ENCODE data around the gene FEN1.

Gene FEN1

GRCh38 chr11:61762223-61762615 lies 30.5 kb upstream of the FEN1 start:
- no peak for DNase-seq
- TF ChIP-seq CTCF (IDR thresholded peaks at IDR 0.05; ENCODE audit: low read depth, low read length, missing control alignments): no peak
- in situ Hi-C loops (cut with HindIII; ENCODE audit: low pct_ligation_motif_present, low sequenced_read_pairs): no loop called here
- H3K27me3 ChIP-seq (replicated peaks): no peaks in the 10 kb centered on the region
- H3K27ac ChIP-seq: no peak overlapping the region
- H3K4me3 ChIP-seq (ENCODE audit: low read depth, low read length): no peak overlapping the region
- H3K36me3 ChIP-seq (replicated peaks): no peaks in the 10 kb centered on the region

- Histone ChIP-seq H3K4me3 (ENCODE audit: low read depth, low read length) (no peak overlapping the region), H3K36me3 (replicated peaks) (no peaks in the 10 kb centered on the region), H3K27me3 (replicated peaks) (no peaks in the 10 kb centered on the region), H3K27ac (no peak overlapping the region)
- no peak for TF ChIP-seq CTCF (IDR thresholded peaks at IDR 0.05; ENCODE audit: low read depth, low read length, missing control alignments)
- no peak for DNase-seq
- in situ Hi-C loops (cut with HindIII; ENCODE audit: low pct_ligation_motif_present, low sequenced_read_pairs): no loop called here
These were observed 29.9 kb upstream of the FEN1 start for GRCh38 chr11:61762798-61763197.

GRCh38 chr11:61763930-61764605 lies 28.6 kb upstream of the FEN1 start:
- no peaks in the 10 kb centered on the region for H3K27me3 ChIP-seq (replicated peaks)
- H3K4me3 ChIP-seq (ENCODE audit: low read depth, low read length): no peak overlapping the region
- H3K36me3 ChIP-seq (replicated peaks): no peaks in the 10 kb centered on the region
- in situ Hi-C loops (cut with HindIII; ENCODE audit: low pct_ligation_motif_present, low sequenced_read_pairs): no loop called here
- DNase-seq: no peak
- TF ChIP-seq CTCF (IDR thresholded peaks at IDR 0.05; ENCODE audit: low read depth, low read length, missing control alignments): no peak
- H3K27ac ChIP-seq: no peak overlapping the region

- Histone ChIP-seq H3K4me3 (ENCODE audit: low read depth, low read length) (no peak overlapping the region), H3K27ac (no peak overlapping the region), H3K27me3 (replicated peaks) (no peaks in the 10 kb centered on the region), H3K36me3 (replicated peaks) (no peaks in the 10 kb centered on the region)
- no peak for DNase-seq
- TF ChIP-seq CTCF (IDR thresholded peaks at IDR 0.05; ENCODE audit: low read depth, low read length, missing control alignments): peak; percentile 12
- in situ Hi-C loops (cut with HindIII; ENCODE audit: low pct_ligation_motif_present, low sequenced_read_pairs): no loop called here
These were observed 28.0 kb upstream of the FEN1 start for GRCh38 chr11:61764606-61765260.

GRCh38 chr11:61765550-61766253 lies 27.0 kb upstream of the FEN1 start:
- DNase-seq: no peak
- Histone ChIP-seq H3K4me3 (ENCODE audit: low read depth, low read length) (no peak overlapping the region), H3K27me3 (replicated peaks) (no peaks in the 10 kb centered on the region), H3K36me3 (replicated peaks) (no peaks in the 10 kb centered on the region), H3K27ac (no peak overlapping the region)
- in situ Hi-C loops (cut with HindIII; ENCODE audit: low pct_ligation_motif_present, low sequenced_read_pairs): no loop called here
- TF ChIP-seq CTCF (IDR thresholded peaks at IDR 0.05; ENCODE audit: low read depth, low read length, missing control alignments): no peak
